ENCODE measurements around the gene TMEM50A. TPM values are rescaled to one million over a fixed set of nuclear protein-coding genes. Genes with fewer than 3 reads are reported as not detected.
"Not testable (repeated sequence)": the region's sequence is repeated elsewhere in the genome, so short reads cannot be mapped to it uniquely, and the experiment has no call there.

TMEM50A gene
- total and polyA plus RNA-seq, 9 of the 15 experiments (the other 6 are each of a cell fraction or from before 2014, with no cell fraction given) = 43.7 to 195 (median 137) TPM

- H3K4me1 ChIP-seq (replicated peaks in 1 of 2; ENCODE audit: control insufficient read depth in 2 of 2, insufficient read depth in 2 of 2, low read length in 2 of 2); H3K27me3 ChIP-seq (ENCODE audit: control insufficient read depth in 2 of 2, insufficient read depth in 2 of 2, low read length in 2 of 2); H3K9me3 ChIP-seq (replicated peaks; ENCODE audit: control insufficient read depth, insufficient read depth, low read depth, low read length); in situ Hi-C loops (cut with MboI); POLR2A ChIA-PET; H3K9me1 ChIP-seq (ENCODE audit: control insufficient read depth, insufficient read depth, low read length); intact Hi-C loops (cut with micrococcal nuclease); CTCF ChIA-PET (ENCODE audit: low intra/inter-chr PET ratio); H4K20me1 ChIP-seq (replicated peaks; ENCODE audit: control insufficient read depth, insufficient read depth, low read length); TF ChIP-seq ZBTB40 (CRISPR knock-in tag; IDR thresholded peaks at IDR 0.05): not testable (repeated sequence)
- Histone ChIP-seq H3K36me3 (ENCODE audit: control insufficient read depth, insufficient read depth, low read length) (peaks cover 12% of the 10 kb centered on the region; the same call in 1 of the 3 replicates), H2AFZ (ENCODE audit: low read depth, low read length) (peak overlapping the region; percentile 85), H3K4me3 (peak overlapping the region; percentile 70), H3K27ac (ENCODE audit: extremely low read depth, low read depth, low read length) (peak overlapping the region; percentile 56), H3K4me2 (ENCODE audit: insufficient read depth, low read length) (peak overlapping the region; percentile 88), H3K79me2 (ENCODE audit: control insufficient read depth, insufficient read depth, low read length) (peaks cover 51% of the 10 kb centered on the region), H3K9ac (ENCODE audit: insufficient read depth in 1 of 2, low read depth in 2 of 2, low read length in 2 of 2) (peak overlapping the region; percentile 61 to 91)
- FAIRE-seq = peak; percentile 82
- ATAC-seq = peak; percentile 84
- WGBS (ENCODE audit: insufficient coverage, low coverage, missing lambda C conversion rate) = 3% methylated on average over 8 of the region's 29 CpGs
- DNase-seq (ENCODE audit: extremely low read depth in 1 of 4, low spot score in 3 of 4) = peak; percentile 25 to 38 (median 30)
- TSS peak; percentile 80 for BruUV-seq (replicated peaks)
- TF ChIP-seq CXXC5 (CRISPR knock-in tag; IDR thresholded peaks at IDR 0.05) = peak; percentile 59
- 0 out of 2 replicates have a peak, but pooled peaks have one; percentile 28 for TF ChIP-seq ZBTB40 (IDR thresholded peaks at IDR 0.05)
- TF ChIP-seq, protein P1, sequence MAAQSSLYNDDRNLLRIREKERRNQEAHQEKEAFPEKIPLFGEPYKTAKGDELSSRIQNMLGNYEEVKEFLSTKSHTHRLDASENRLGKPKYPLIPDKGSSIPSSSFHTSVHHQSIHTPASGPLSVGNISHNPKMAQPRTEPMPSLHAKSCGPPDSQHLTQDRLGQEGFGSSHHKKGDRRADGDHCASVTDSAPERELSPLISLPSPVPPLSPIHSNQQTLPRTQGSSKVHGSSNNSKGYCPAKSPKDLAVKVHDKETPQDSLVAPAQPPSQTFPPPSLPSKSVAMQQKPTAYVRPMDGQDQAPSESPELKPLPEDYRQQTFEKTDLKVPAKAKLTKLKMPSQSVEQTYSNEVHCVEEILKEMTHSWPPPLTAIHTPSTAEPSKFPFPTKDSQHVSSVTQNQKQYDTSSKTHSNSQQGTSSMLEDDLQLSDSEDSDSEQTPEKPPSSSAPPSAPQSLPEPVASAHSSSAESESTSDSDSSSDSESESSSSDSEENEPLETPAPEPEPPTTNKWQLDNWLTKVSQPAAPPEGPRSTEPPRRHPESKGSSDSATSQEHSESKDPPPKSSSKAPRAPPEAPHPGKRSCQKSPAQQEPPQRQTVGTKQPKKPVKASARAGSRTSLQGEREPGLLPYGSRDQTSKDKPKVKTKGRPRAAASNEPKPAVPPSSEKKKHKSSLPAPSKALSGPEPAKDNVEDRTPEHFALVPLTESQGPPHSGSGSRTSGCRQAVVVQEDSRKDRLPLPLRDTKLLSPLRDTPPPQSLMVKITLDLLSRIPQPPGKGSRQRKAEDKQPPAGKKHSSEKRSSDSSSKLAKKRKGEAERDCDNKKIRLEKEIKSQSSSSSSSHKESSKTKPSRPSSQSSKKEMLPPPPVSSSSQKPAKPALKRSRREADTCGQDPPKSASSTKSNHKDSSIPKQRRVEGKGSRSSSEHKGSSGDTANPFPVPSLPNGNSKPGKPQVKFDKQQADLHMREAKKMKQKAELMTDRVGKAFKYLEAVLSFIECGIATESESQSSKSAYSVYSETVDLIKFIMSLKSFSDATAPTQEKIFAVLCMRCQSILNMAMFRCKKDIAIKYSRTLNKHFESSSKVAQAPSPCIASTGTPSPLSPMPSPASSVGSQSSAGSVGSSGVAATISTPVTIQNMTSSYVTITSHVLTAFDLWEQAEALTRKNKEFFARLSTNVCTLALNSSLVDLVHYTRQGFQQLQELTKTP (IDR thresholded peaks at IDR 0.05; ENCODE audit: low read depth in 1 of 2, partially characterized antibody in 2 of 2) = peak in 1 of 2 experiments; percentile 36
- TF ChIP-seq NFRKB (IDR thresholded peaks at IDR 0.05; ENCODE audit: low read depth) = 0 out of 2 replicates have a peak, but pooled peaks have one; percentile 31
- peak in 1 of 2 experiments; percentile 15; a peak in 1 of 4 replicates for TF ChIP-seq KDM1A (IDR thresholded peaks at IDR 0.05)
- TF ChIP-seq, protein P2, sequence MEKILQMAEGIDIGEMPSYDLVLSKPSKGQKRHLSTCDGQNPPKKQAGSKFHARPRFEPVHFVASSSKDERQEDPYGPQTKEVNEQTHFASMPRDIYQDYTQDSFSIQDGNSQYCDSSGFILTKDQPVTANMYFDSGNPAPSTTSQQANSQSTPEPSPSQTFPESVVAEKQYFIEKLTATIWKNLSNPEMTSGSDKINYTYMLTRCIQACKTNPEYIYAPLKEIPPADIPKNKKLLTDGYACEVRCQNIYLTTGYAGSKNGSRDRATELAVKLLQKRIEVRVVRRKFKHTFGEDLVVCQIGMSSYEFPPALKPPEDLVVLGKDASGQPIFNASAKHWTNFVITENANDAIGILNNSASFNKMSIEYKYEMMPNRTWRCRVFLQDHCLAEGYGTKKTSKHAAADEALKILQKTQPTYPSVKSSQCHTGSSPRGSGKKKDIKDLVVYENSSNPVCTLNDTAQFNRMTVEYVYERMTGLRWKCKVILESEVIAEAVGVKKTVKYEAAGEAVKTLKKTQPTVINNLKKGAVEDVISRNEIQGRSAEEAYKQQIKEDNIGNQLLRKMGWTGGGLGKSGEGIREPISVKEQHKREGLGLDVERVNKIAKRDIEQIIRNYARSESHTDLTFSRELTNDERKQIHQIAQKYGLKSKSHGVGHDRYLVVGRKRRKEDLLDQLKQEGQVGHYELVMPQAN (IDR thresholded peaks at IDR 0.05; ENCODE audit: borderline replicate concordance) = peak; percentile 81
Observed at GRCh38 chr1:25336922-25337354, 1.2 kb upstream of the TMEM50A start.
